SK-N-SH (cell line): ENCODE measurements around the gene POLD2. TPM values are rescaled to one million over a fixed set of nuclear protein-coding genes. Genes with fewer than 3 reads are reported as not detected.

Source experiments
- CTCF ChIA-PET: fragments of 300-600, 350-600 bp; formaldehyde crosslinking; extraction: SDS; loops from one replicate; lab custom pipeline; 2021; lab: Yijun Ruan, JAX
- POLR2A ChIA-PET: fragments of 350-600 bp; sonication (Branson Sonifier 250); formaldehyde crosslinking; extraction: SDS; loops from one replicate; lab custom pipeline; 2020; ENCODE audit warnings: antibody characterized with exemption, inconsistent platforms; lab: Yijun Ruan, JAX
- DNase-seq: peaks from one replicate; pipeline ENCODE4 v3.0.0; 2012
- H2AFZ ChIP-seq: fragments of 200-600 bp; sonication (generic); 2 replicates; pipeline ENCODE4 v1.8.1; 2016; ENCODE audit warnings: antibody characterized with exemption, mild to moderate bottlenecking, low read depth
- H3F3A ChIP-seq: fragments of 200-600 bp; sonication (generic); replicated peaks from 2 replicates; pipeline ENCODE3; 2016; ENCODE audit warnings: antibody characterized with exemption, mild to moderate bottlenecking; ENCODE audit not compliant: insufficient read depth
- H3K27ac ChIP-seq, 2 experiments: fragments of 200-500 bp in 1 of 2; fragments of 200-600 bp in 1 of 2; sonication (Bioruptor generic) in 1 of 2; sonication (generic), shearing (Covaris generic) in 1 of 2; 2 replicates each; pipeline versions ENCODE4 v1.5.1 to v1.6.1; 2014 to 2016; ENCODE audit warnings: low read depth in 2 of 2, inconsistent platforms in 1 of 2, low read length in 1 of 2, mild to moderate bottlenecking in 1 of 2, mixed read lengths in 1 of 2
- H3K27me3 ChIP-seq: fragments of 200-600 bp; sonication (generic), shearing (Covaris generic); 2 replicates; pipeline ENCODE4 v1.6.1; 2016; ENCODE audit warnings: mixed run types; ENCODE audit not compliant: insufficient read depth
- H3K36me3 ChIP-seq, 2 experiments: fragments of 200-500 bp in 1 of 2; fragments of 200-600 bp in 1 of 2; sonication (Bioruptor generic) in 1 of 2; sonication (generic) in 1 of 2; replicated peaks in 1 of 2; 2 replicates each; pipeline versions ENCODE3 to v1.5.1; 2014 to 2016; ENCODE audit warnings: low read length in 1 of 2, mild to moderate bottlenecking in 1 of 2; ENCODE audit not compliant: insufficient read depth in 2 of 2, control insufficient read depth in 1 of 2
- H3K4me1 ChIP-seq, 2 experiments: fragments of 200-500 bp in 1 of 2; fragments of 200-600 bp in 1 of 2; sonication (Bioruptor generic) in 1 of 2; sonication (generic), shearing (Covaris generic) in 1 of 2; 2 replicates each; pipeline versions ENCODE4 v1.5.1 to v1.6.1; 2014 to 2016; ENCODE audit warnings: low read depth in 1 of 2, low read length in 1 of 2, mixed run types in 1 of 2; ENCODE audit not compliant: insufficient read depth in 2 of 2, control insufficient read depth in 1 of 2
- H3K4me2 ChIP-seq: fragments of 200-600 bp; sonication (generic), shearing (Covaris generic); 2 replicates; pipeline ENCODE4 v1.6.1; 2017; ENCODE audit warnings: mixed run types
- H3K4me3 ChIP-seq, 2 experiments: fragments of 200-500 bp in 1 of 2; fragments of 200-600 bp in 1 of 2; sonication (Bioruptor generic) in 1 of 2; sonication (generic), shearing (Covaris generic) in 1 of 2; 2 replicates each; pipeline versions ENCODE4 v1.5.1 to v1.8.1; 2014 to 2016; ENCODE audit warnings: low read depth in 2 of 2, inconsistent platforms in 1 of 2, low read length in 1 of 2, mild to moderate bottlenecking in 1 of 2, mixed read lengths in 1 of 2, moderate library complexity in 1 of 2
- H3K79me2 ChIP-seq: fragments of 200-600 bp; sonication (generic); 2 replicates; pipeline ENCODE4 v1.8.1; 2017; ENCODE audit warnings: mild to moderate bottlenecking; ENCODE audit not compliant: insufficient read depth
- H3K9ac ChIP-seq: fragments of 200-600 bp; sonication (generic); 2 replicates; pipeline ENCODE4 v1.6.1; 2017; ENCODE audit warnings: mixed run types
- H3K9me2 ChIP-seq: fragments of 200-600 bp; sonication (generic); 2 replicates; pipeline ENCODE4 v1.6.1; 2017; ENCODE audit warnings: mixed run types
- H3K9me3 ChIP-seq: fragments of 200-600 bp; sonication (generic); 2 replicates; pipeline ENCODE4 v1.6.1; 2017; ENCODE audit warnings: mixed run types, mild to moderate bottlenecking, moderate library complexity
- H4K20me1 ChIP-seq: fragments of 200-600 bp; sonication (generic); 2 replicates; pipeline ENCODE4 v1.6.1; 2017; ENCODE audit warnings: mild to moderate bottlenecking, mixed run types; ENCODE audit not compliant: insufficient read depth
- ELF1 ChIP-seq: IDR thresholded peaks from 2 replicates; pipeline ENCODE4 v1.4.0; 2012
- NFIC ChIP-seq: IDR thresholded peaks from 2 replicates; pipeline ENCODE4 v1.4.0; 2012; ENCODE audit warnings: borderline replicate concordance
- PBX3 ChIP-seq: IDR thresholded peaks from 2 replicates; pipeline ENCODE4; 2012
- POLR2AphosphoS5 ChIP-seq: IDR thresholded peaks from 2 replicates; pipeline ENCODE4 v1.6.1; 2012; ENCODE audit warnings: low read depth, low read length
- REST ChIP-seq: IDR thresholded peaks from 2 replicates; pipeline ENCODE4 v1.6.1; 2012; ENCODE audit warnings: mild to moderate bottlenecking, low read depth, low read length, moderate library complexity
- RFX5 ChIP-seq: IDR thresholded peaks from 2 replicates; pipeline ENCODE4 v1.6.1; 2012; ENCODE audit warnings: mild to moderate bottlenecking, improper control_type of control experiment, low read length
- TEAD4 ChIP-seq: IDR thresholded peaks from 2 replicates; pipeline ENCODE4 v1.4.0; 2012; ENCODE audit warnings: mild to moderate bottlenecking, borderline replicate concordance; ENCODE audit not compliant: insufficient read depth
- YY1 ChIP-seq: IDR thresholded peaks from 2 replicates; pipeline ENCODE4 v1.4.0; 2012; ENCODE audit warnings: low read depth, mild to moderate bottlenecking
- WGBS: methylation state at CpG from one replicate; pipeline ENCODE4 v1.1.6; 2017; ENCODE audit warnings: low lambda C conversion rate; 5-methylcytosine and 5-hydroxymethylcytosine counted together
- polyA plus RNA-seq, 3 experiments: library from polyadenylated mRNA; depleted of rRNA; stranded (reverse); fragments of >200 nt; gene quantifications; 2 replicates each; pipeline ENCODE4 v1.2.3, GENCODE V29; 2012

The POLD2 gene
- polyA plus RNA-seq, 1 of the 3 experiments (the other 2 are of a cell fraction), result 194 TPM

- no peak overlapping the region for H3K4me3 ChIP-seq
- 93% methylated on average over 4 of the region's 5 CpGs for WGBS
- peaks cover 14% of the 10 kb centered on the region for H3F3A ChIP-seq
- peaks cover 21% of the 10 kb centered on the region for H3K79me2 ChIP-seq
- no peak for DNase-seq
- H3K9ac ChIP-seq, result no peak overlapping the region
- peaks cover 7 to 14% of the 10 kb centered on the region in 2 experiments for H3K4me1 ChIP-seq
- CTCF ChIA-PET, result interaction anchor here (0.9 to 2.6 kb wide), 5 partner anchors 8 to 121 kb away, joined by 3 to 18 read pairs (median 7); partner anchors contain the start of gene YKT6
- no peaks in the 10 kb centered on the region for H4K20me1 ChIP-seq
- H2AFZ ChIP-seq, result no peak overlapping the region
- H3K9me3 ChIP-seq, result no peaks in the 10 kb centered on the region
- no peak for TF ChIP-seq TEAD4
- no peak overlapping the region for H3K27ac ChIP-seq
- H3K36me3 ChIP-seq, result peaks cover 22 to 52% of the 10 kb centered on the region in 2 experiments
- POLR2A ChIA-PET, result interaction anchor here (1.5 to 2.1 kb wide), 3 partner anchors 12 to 121 kb away, joined by 5 to 7 read pairs (median 5); partner anchors contain the start of genes PGAM2 and YKT6
- no peak overlapping the region for H3K4me2 ChIP-seq
- no peaks in the 10 kb centered on the region for H3K27me3 ChIP-seq
- no peaks in the 10 kb centered on the region for H3K9me2 ChIP-seq
Measured at GRCh38 chr7:44080118-44080517, 43.2 kb downstream of the POLD2 start.

GRCh38 chr7:44079331-44080021 lies 43.9 kb downstream of the POLD2 start:
- Histone ChIP-seq H3K4me2 (no peak overlapping the region), H3K79me2 (peaks cover 21% of the 10 kb centered on the region), H4K20me1 (no peaks in the 10 kb centered on the region), H3K27ac (no peak overlapping the region)
- TF ChIP-seq ELF1, result no peak
- TF ChIP-seq REST, result no peak
- TF ChIP-seq POLR2AphosphoS5, result no peak
- TF ChIP-seq, all 33 proteins: peak for 0
- H3K4me1 ChIP-seq, result peaks cover 7 to 14% of the 10 kb centered on the region in 2 experiments
- H3K4me3 ChIP-seq, result no peak overlapping the region
- peaks cover 16% of the 10 kb centered on the region for H3F3A ChIP-seq
- H2AFZ ChIP-seq, result no peak overlapping the region
- DNase-seq, result peak; percentile 11
- peaks cover 22 to 55% of the 10 kb centered on the region in 2 experiments for H3K36me3 ChIP-seq
- H3K9ac ChIP-seq, result no peak overlapping the region
- ChIA-PET POLR2A (no interaction called here), CTCF (interaction anchor here (2.6 kb wide), 1 partner anchor 117 kb away, joined by 18 read pairs; no protein-coding TSS in a partner anchor)
- H3K27me3 ChIP-seq, result no peaks in the 10 kb centered on the region
- no peaks in the 10 kb centered on the region for H3K9me2 ChIP-seq
- H3K9me3 ChIP-seq, result no peaks in the 10 kb centered on the region
- 88% methylated on average over 4 of the region's 11 CpGs for WGBS

- no peak for DNase-seq
Measured at GRCh38 chr7:44078521-44078920, 44.8 kb downstream of the POLD2 start.

More at GRCh38 chr7:44078521-44078920, 44.8 kb downstream of the POLD2 start:
- H3K9me2 ChIP-seq, result no peaks in the 10 kb centered on the region
- H3K9ac ChIP-seq, result no peak overlapping the region
- no peak overlapping the region for H3K4me2 ChIP-seq
- H4K20me1 ChIP-seq, result no peaks in the 10 kb centered on the region
- H3F3A ChIP-seq, result peaks cover 9% of the 10 kb centered on the region
- H2AFZ ChIP-seq, result no peak overlapping the region
- CTCF ChIA-PET, result no interaction called here
- no peak overlapping the region for H3K4me3 ChIP-seq
- H3K27ac ChIP-seq, result no peak overlapping the region
- no peak for TF ChIP-seq YY1
- TF ChIP-seq PBX3, result no peak
- TF ChIP-seq NFIC, result no peak
- no peak for TF ChIP-seq ELF1
- TF ChIP-seq RFX5, result no peak
- TF ChIP-seq POLR2AphosphoS5, result no peak
- TF ChIP-seq, all 33 proteins: peak for 0
- no peaks in the 10 kb centered on the region for H3K27me3 ChIP-seq
- H3K36me3 ChIP-seq, result peaks cover 22 to 64% of the 10 kb centered on the region in 2 experiments
- H3K9me3 ChIP-seq, result no peaks in the 10 kb centered on the region
- H3K4me1 ChIP-seq, result peaks cover 7 to 14% of the 10 kb centered on the region in 2 experiments; a peak in 3 of 4 replicates
- POLR2A ChIA-PET, result no interaction called here
- peaks cover 21% of the 10 kb centered on the region for H3K79me2 ChIP-seq
- WGBS, result 96% methylated on average over 8 of the region's 8 CpGs
